Peyer's patch (tissue), 4 donors: ENCODE measurements around the gene FH.

Experiments used
- POLR2A ChIP-seq, 2 donors: fragments of 450-650 bp; IDR thresholded peaks; one replicate each; pipeline ENCODE4 v1.5.1; 2017; ENCODE audit warnings: antibody characterized with exemption in 2 of 2, mild to moderate bottlenecking in 2 of 2, moderate library complexity in 2 of 2
- TF ChIP-seq, protein P1 (sequence below), 6 experiments: fragments of 450-650 bp in 4 of 6; fragments of 200-600 bp in 2 of 6; sonication (generic) in 1 of 6; IDR thresholded peaks; one replicate each; pipeline ENCODE4 v1.5.1; 2017 to 2019; ENCODE audit warnings: antibody characterized with exemption in 6 of 6, mild to moderate bottlenecking in 3 of 6, moderate library complexity in 1 of 6

DNA sequence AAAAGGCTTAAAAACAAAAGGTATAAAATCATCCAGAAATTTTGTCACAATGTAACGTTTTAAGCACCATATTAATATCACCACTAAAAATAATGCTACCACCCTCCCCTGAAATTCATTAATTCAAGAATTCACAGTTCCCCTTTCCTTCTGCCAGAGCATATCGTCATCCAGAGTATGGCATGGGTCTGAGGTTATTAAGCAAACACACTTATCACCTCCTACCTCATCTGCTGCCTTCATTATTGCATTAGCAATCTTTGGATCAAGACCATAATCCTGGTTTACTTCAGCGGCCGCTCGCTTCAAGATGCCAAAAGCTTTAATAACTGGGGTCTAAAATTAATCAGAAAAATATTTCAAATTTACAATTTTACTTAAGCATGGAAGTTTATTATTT lies 6.2 kb downstream of the FH start:
- TF ChIP-seq POLR2A (IDR thresholded peaks at IDR 0.05), result no peak
- TF ChIP-seq, protein P1, sequence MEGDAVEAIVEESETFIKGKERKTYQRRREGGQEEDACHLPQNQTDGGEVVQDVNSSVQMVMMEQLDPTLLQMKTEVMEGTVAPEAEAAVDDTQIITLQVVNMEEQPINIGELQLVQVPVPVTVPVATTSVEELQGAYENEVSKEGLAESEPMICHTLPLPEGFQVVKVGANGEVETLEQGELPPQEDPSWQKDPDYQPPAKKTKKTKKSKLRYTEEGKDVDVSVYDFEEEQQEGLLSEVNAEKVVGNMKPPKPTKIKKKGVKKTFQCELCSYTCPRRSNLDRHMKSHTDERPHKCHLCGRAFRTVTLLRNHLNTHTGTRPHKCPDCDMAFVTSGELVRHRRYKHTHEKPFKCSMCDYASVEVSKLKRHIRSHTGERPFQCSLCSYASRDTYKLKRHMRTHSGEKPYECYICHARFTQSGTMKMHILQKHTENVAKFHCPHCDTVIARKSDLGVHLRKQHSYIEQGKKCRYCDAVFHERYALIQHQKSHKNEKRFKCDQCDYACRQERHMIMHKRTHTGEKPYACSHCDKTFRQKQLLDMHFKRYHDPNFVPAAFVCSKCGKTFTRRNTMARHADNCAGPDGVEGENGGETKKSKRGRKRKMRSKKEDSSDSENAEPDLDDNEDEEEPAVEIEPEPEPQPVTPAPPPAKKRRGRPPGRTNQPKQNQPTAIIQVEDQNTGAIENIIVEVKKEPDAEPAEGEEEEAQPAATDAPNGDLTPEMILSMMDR (IDR thresholded peaks at IDR 0.05), result no peak
